HFFc6 (cell line): ENCODE data around the gene SCNM1. TPM values are rescaled to one million over a fixed set of nuclear protein-coding genes. Genes with fewer than 3 reads are reported as not detected.

ENCODE experiments used
- DNase-seq: peaks from one replicate; pipeline ENCODE4 v3.0.0-alpha.2; 2018
- H3K27ac Mint-ChIP-seq: 2 replicates; pipeline ENCODE4 v1.8.0; 2020; ENCODE audit warnings: mild to moderate bottlenecking, mixed read lengths
- H3K27me3 Mint-ChIP-seq: 2 replicates; pipeline ENCODE4 v1.8.0; 2021; ENCODE audit warnings: mild to moderate bottlenecking, moderate library complexity, mixed read lengths; ENCODE audit not compliant: insufficient read depth
- H3K36me3 Mint-ChIP-seq: 2 replicates; pipeline ENCODE4 v1.8.0; 2021; ENCODE audit warnings: low read depth, mixed read lengths
- H3K4me1 Mint-ChIP-seq: 2 replicates; pipeline ENCODE4 v1.8.0; 2020; ENCODE audit warnings: low read depth, mixed read lengths
- H3K4me3 Mint-ChIP-seq: 2 replicates; pipeline ENCODE4 v1.8.0; 2020; ENCODE audit warnings: mild to moderate bottlenecking, moderate library complexity, mixed read lengths
- H3K9me3 Mint-ChIP-seq: 2 replicates; pipeline ENCODE4 v1.8.0; 2020; ENCODE audit warnings: mild to moderate bottlenecking, mixed read lengths
- total RNA-seq, 6 experiments: library from RNA; stranded (reverse); fragmentation: NEBNext Ultra II Directional; extraction: Animal tissue kit (Norgen Biotek cat#: 25700); gene quantifications; 2 replicates in 1 of 6; 3 replicates in 5 of 6; pipeline ENCODE4 v1.2.3, GENCODE V29; 2021
- TF ChIP-seq, protein P1 (sequence below): fragments of 200-600 bp; sonication (generic); IDR thresholded peaks from 2 replicates; pipeline ENCODE4 v1.5.0; 2021; ENCODE audit warnings: antibody characterized with exemption, mild to moderate bottlenecking

SCNM1 gene
- total RNA-seq, 6 experiments from 2014 or later = 38.4 to 45.7 (median 41.5) TPM

GRCh38 chr1:151135433-151136385 lies 30.2 kb upstream of the SCNM1 start:
- peaks cover 11% of the 10 kb centered on the region for H3K4me1 Mint-ChIP-seq

DNA sequence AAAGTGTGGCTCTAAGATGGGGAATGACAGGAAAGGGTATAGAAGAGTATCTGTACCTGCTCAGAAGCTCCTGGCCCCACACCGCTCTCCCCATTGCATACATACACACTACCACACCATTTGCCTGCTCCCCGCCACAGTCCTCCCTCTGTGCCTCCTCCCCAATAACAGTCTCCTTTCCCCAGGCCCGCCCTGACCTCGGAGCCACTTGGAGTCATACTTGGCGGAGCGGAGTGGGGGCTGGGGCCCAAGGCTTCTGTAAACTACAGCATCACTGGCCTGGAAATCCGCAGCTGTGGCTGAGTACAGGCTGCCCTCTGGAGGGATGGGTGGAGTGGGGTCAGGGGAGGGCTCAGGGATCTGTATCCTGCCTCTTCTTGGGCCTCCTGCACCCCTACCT lies 28.2 kb upstream of the SCNM1 start:
- peaks cover 7% of the 10 kb centered on the region; the same call in 1 of the 2 replicates for H3K27me3 Mint-ChIP-seq
- no peaks in the 10 kb centered on the region for H3K4me1 Mint-ChIP-seq
- no peak for DNase-seq
- H3K4me3 Mint-ChIP-seq = no peak overlapping the region
- TF ChIP-seq, protein P1, sequence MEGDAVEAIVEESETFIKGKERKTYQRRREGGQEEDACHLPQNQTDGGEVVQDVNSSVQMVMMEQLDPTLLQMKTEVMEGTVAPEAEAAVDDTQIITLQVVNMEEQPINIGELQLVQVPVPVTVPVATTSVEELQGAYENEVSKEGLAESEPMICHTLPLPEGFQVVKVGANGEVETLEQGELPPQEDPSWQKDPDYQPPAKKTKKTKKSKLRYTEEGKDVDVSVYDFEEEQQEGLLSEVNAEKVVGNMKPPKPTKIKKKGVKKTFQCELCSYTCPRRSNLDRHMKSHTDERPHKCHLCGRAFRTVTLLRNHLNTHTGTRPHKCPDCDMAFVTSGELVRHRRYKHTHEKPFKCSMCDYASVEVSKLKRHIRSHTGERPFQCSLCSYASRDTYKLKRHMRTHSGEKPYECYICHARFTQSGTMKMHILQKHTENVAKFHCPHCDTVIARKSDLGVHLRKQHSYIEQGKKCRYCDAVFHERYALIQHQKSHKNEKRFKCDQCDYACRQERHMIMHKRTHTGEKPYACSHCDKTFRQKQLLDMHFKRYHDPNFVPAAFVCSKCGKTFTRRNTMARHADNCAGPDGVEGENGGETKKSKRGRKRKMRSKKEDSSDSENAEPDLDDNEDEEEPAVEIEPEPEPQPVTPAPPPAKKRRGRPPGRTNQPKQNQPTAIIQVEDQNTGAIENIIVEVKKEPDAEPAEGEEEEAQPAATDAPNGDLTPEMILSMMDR = no peak
- H3K27ac Mint-ChIP-seq = no peak overlapping the region
- H3K36me3 Mint-ChIP-seq = no peaks in the 10 kb centered on the region
- H3K9me3 Mint-ChIP-seq = no peaks in the 10 kb centered on the region

More at GRCh38 chr1:151135433-151136385, 30.2 kb upstream of the SCNM1 start:
- Mint-ChIP-seq H3K27ac (no peak overlapping the region), H3K36me3 (no peaks in the 10 kb centered on the region), H3K27me3 (peaks cover 9% of the 10 kb centered on the region), H3K4me3 (no peak overlapping the region), H3K9me3 (no peaks in the 10 kb centered on the region)
- TF ChIP-seq, protein P1 = peak; percentile 24; the same call in 1 of the 2 replicates
- DNase-seq = no peak

DNA sequence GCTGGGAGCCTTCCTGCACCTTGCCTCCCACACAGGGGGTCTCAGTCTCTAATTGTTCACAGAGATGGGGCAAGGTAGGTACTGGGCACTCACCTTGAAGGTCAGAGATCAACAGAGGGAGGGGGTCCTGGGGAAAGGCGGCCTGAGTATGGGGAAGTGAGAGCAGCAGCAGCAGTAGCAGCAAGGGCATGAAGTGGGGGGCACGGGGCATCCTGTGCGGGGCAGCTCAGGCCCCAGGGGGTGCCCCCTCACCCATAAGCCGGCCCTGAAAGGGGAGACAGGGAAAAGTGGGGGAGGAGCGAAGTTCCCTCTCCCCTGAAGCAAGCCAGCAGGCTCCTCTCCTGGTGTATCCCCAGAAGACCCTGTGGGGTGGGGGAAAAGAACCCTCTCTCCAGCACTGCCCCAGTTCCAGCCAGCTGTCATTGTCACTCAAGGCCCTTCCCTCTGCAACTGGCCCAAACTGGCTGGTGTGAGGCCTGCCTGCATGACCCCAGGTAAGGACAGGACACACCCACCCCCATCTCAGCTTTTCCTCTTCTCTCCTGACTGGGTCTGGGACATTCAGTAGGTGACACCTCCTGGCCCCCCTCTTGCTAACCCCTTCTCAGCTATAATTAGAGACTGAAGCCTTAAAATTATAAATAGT lies 23.4 kb upstream of the SCNM1 start:
- Mint-ChIP-seq H3K4me1 (peaks cover 17% of the 10 kb centered on the region), H3K27me3 (peaks cover 17% of the 10 kb centered on the region), H3K36me3 (no peaks in the 10 kb centered on the region), H3K9me3 (no peaks in the 10 kb centered on the region), H3K27ac (no peak overlapping the region), H3K4me3 (no peak overlapping the region)
- TF ChIP-seq, protein P1 = no peak
- DNase-seq = no peak

- H3K27me3 Mint-ChIP-seq = peaks cover 17% of the 10 kb centered on the region
- no peak overlapping the region for H3K4me3 Mint-ChIP-seq
- TF ChIP-seq, protein P1 = no peak
- no peaks in the 10 kb centered on the region for H3K9me3 Mint-ChIP-seq
- H3K4me1 Mint-ChIP-seq = peaks cover 20% of the 10 kb centered on the region
- H3K36me3 Mint-ChIP-seq = no peaks in the 10 kb centered on the region
- no peak overlapping the region for H3K27ac Mint-ChIP-seq
- no peak for DNase-seq
These were observed 22.9 kb upstream of the SCNM1 start for GRCh38 chr1:151143057-151143435.

GRCh38 chr1:151143986-151144385 lies 22.0 kb upstream of the SCNM1 start:
- DNase-seq = no peak
- TF ChIP-seq, protein P1 = no peak
- no peak overlapping the region for H3K4me3 Mint-ChIP-seq
- H3K4me1 Mint-ChIP-seq = peaks cover 20% of the 10 kb centered on the region
- no peaks in the 10 kb centered on the region for H3K36me3 Mint-ChIP-seq
- H3K27me3 Mint-ChIP-seq = peaks cover 17% of the 10 kb centered on the region
- H3K9me3 Mint-ChIP-seq = no peaks in the 10 kb centered on the region
- no peak overlapping the region for H3K27ac Mint-ChIP-seq
